ENCODE results near the gene MORN4.
"Not testable (repeated sequence)": the region's sequence is repeated elsewhere in the genome, so short reads cannot be mapped to it uniquely, and the experiment has no call there.

MORN4 gene

GRCh38 chr10:97640868-97641811 is 7.8 kb upstream of the MORN4 start:
- DNase-seq: no peak

- peak; percentile 97 for DNase-seq
Measured at GRCh38 chr10:97640174-97640867, 7.0 kb upstream of the MORN4 start, which contains the start of gene PI4K2A. PI4K2A (plus strand) TSS chr10:97640671; CDS start chr10:97640743, 72 bp downstream.

- DNase-seq: not testable (repeated sequence)
Measured at GRCh38 chr10:97639090-97639489, 5.8 kb upstream of the MORN4 start.

GRCh38 chr10:97635577-97635976 is 2.3 kb upstream of the MORN4 start:
- no peak for DNase-seq

- no peak for DNase-seq
Measured at GRCh38 chr10:97633921-97634320, 621 bp upstream of the MORN4 start.

GRCh38 chr10:97631098-97631497 is 2.2 kb downstream of the MORN4 start:
- DNase-seq: no peak

GRCh38 chr10:97629289-97629688 is 4.0 kb downstream of the MORN4 start:
- DNase-seq: no peak

- no peak for DNase-seq
Measured at GRCh38 chr10:97628228-97628627, 5.1 kb downstream of the MORN4 start.

GRCh38 chr10:97627731-97628130 is 5.6 kb downstream of the MORN4 start:
- no peak for DNase-seq

GRCh38 chr10:97623277-97623676 is 10.0 kb downstream of the MORN4 start:
- no peak for DNase-seq

- DNase-seq: no peak
Measured at GRCh38 chr10:97618733-97619132, 14.6 kb downstream of the MORN4 start.

GRCh38 chr10:97618285-97618684 is 15.0 kb downstream of the MORN4 start:
- DNase-seq: no peak

- DNase-seq: no peak
Measured at GRCh38 chr10:97612386-97612785, 20.9 kb downstream of the MORN4 start.

- DNase-seq: no peak
Measured at GRCh38 chr10:97611473-97611872, 21.8 kb downstream of the MORN4 start.

- DNase-seq: no peak
Measured at GRCh38 chr10:97608991-97609561, 24.2 kb downstream of the MORN4 start.

- no peak for DNase-seq
Measured at GRCh38 chr10:97607095-97607636, 26.1 kb downstream of the MORN4 start.

- no peak for DNase-seq
Measured at GRCh38 chr10:97601268-97602215, 31.8 kb downstream of the MORN4 start.

- DNase-seq: no peak
Measured at GRCh38 chr10:97600616-97601015, 32.7 kb downstream of the MORN4 start.

- no peak for DNase-seq
Measured at GRCh38 chr10:97599272-97599619, 34.1 kb downstream of the MORN4 start.

GRCh38 chr10:97598407-97599271 is 34.7 kb downstream of the MORN4 start:
- no peak for DNase-seq

- DNase-seq: no peak
Measured at GRCh38 chr10:97597778-97598177, 35.5 kb downstream of the MORN4 start.
